ENCODE data around the gene BMP8B.
"Not testable (repeated sequence)": the region's sequence is repeated elsewhere in the genome, so short reads cannot be mapped to it uniquely, and the experiment has no call there.

Gene BMP8B

DNA sequence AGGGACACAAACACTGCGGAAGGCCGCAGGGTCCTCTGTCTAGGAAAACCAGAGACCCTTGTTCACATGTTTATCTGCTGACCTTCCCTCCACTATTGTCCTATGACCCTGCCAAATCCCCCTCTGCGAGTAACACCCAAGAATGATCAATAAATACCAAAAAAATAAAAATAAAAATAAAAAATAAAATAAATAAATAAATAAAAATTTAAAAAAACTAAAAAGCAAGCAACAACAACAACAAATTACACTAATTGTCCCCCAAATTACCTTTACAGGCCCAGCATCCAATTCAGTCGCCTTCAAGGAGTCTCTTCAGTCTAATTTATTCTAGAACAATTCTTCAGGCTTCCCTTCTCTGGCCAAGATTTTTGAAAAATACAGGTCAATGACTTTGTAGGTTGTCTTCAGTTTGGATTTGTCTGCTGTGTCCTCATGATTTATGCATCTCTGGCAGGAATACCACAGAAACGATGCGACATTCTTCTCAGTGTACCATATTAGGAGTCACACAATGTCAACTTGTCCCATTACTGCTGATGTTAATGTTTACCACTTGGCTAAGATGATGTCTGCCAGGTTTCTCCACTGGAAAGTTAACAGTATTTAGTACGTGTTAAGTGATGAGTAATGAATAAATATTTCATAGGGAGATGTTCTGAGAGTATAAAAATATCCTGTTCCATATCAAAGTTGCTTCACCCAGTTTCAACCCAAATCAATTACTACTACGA, 20.3 kb upstream of the BMP8B start:
- FAIRE-seq = no peak

DNA sequence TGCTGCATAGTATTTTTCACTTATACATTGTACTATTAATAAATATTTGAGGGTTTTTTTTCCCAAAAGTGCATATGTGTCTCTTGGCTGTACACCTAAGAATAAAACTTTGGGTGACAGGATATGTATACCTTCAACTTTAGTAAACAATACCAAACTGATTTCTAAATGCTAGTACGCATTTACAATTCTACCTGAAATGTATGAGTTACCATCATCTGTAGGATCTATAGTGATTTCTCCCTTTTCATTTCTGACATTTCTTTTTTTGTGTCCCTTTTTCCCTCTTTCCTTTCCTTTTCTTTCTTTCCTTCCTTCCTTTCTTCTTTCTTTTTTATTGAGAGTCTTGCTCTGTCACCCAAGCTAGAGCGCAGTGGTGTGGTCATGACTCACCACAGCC, 16.7 kb upstream of the BMP8B start:
- no peak for FAIRE-seq

DNA sequence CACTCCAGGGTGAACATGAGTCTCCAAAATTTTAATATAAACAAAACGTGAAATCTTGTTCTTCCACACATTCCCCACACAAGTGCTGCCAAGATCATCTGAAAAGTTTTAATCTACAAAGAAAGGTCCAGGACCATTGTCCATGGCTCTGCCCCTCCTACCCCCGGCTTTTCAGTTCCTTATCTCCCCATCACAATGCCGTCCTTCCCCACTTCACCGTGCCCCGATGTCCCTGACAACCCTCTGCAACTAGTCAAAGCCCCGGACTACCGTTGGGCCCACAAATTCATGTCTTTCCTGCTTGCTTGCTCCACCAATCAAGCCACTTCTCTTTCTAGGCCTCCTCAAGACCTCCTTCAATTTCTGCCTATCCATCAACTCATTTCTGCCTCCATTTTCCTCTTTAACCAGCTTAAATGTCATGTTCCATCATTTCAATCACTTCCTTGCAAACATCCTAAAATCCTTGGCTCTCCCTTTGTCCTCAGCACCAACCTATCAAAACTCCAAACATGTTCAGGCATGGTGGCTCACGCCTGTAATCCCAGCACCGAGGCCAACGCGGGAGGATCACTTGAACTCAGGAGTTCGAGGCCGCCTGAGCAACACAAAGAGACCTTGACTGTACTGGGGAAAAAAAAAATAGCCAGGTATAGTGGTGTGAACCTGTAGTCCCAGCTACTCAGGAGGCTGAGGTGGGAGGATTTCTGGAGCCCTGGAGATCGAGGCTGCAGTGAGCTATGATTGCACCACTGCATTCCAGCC, 14.0 kb upstream of the BMP8B start:
- no peak for FAIRE-seq

DNA sequence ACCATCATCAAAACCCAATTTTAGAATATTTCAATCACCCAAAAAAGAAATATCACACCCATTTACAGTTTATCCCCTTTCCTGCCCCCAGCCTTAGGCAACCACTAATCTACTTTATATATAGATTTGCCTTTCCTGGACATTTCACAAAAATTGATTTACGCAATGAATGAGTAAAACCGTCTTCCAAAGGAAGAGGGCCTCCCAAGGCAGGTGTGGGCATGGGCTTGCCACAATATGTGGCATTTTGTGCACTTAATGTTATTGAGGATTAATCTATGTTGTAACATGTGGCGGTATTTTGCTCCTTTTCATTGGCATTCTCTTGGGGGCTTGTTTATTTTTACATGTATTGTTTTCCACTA, 11.8 kb upstream of the BMP8B start:
- no peak for FAIRE-seq

DNA sequence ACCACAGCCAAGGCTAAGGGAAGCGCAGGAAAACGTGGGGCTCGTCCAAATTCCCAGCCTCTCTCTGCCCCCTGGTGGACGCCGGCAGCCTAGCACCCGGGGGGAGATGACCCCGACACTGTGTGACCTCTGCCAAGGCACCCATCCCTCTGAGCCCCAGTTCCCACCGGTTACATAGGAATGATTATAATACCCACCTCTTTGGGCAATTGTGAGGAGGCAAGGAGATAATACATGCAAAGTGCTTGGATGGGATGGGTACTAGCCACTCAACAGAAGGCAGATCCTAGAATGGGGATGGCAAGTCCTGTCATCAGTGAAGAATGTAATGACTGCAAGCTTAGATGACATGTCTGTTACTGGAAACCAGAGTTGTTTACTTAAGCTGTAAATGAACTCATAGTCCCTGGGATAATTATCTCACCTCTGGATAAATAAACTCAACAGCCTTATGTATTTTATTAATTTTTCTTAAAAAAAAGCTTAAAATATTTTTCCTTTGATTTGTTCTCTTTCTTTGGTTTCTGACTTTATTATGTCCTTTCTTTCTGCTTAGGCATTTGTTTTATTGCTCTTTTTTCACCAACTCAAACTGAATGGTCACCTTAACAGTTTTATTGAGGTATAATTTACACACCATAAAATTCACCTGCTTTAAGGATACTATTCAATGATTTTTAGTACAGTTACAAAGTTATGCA, 11.3 kb upstream of the BMP8B start:
- no peak for FAIRE-seq

DNA sequence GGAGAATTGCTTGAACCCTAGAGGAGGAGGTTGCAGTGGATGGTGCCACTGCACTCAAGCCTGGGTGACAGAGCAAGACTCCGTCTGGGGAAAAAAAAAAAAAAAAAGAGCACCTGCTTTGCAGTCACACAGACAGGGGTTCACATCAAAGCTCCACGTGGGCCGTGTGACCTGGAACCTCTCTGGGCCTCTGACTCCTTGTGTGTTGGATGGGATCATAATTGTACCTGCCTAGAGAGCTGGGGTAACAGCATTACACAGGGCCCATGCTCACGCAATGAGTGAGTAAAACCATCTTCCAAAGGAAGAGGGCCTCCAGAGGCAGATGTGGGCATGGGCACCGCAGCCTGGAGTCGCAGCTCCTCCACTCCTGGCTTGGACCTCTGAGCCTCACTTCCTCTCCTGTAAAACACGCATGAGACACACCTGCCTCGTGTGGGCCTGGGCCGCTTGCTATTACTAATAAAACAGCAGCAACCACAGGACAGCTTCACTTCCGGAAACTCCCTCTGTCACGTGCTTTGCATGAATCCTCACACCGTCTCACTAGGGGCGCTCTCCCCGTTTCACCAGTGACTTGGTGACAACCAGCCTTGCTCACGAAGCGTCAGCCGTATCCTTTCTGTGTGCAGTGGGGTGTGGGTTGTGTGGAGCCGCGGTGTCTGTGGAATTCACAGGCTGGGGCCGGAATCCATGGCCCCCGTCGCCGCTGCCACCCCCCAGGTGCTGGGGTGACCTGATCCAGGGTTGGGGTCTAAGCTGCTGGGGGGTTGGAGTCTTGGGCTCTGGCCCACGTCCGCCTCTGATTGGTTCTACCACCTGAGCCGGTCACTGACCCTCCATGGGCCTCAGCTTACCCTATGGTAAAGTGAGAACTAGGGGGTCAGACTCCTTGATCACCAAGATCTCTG, 10.4 kb upstream of the BMP8B start:
- FAIRE-seq = not testable (repeated sequence)

DNA sequence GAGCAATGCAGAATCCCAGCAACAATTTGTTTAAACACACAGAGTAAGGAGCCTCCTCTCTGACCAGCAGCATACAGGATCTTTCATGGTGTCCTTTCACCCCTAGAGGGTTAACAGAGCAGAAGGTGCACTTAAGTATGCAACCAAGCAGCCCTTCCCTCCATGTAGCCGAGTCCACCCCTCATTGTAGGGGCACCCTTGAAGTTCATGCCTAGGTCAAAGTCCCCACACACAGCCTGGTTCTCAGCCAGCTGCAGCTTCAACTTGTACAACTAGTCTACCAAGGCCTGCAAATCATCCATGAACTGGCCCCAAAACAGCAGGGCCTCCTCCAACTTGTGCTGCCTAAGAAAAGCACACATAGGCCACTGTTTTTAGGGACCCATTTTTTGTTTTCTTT, 7.0 kb upstream of the BMP8B start:
- FAIRE-seq = no peak

DNA sequence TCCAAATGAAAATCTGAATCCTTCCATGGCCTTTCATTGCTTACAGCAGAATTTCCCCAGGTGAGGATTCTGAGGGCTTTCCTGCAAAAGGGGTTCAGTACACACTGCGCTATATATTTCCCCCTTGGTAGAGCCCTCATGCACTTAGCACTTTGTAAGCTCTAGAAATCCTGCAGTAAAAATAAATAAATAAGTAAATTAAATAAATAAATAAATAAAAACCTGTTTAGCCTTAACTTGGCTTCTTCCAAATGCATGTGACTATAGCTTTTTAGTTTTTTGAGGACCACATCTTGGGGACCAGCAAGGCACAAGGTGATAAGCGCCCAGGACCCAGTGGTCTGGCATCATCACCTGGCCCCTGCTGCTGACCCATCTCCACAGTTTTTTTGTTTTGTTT, 3.2 kb upstream of the BMP8B start:
- FAIRE-seq = no peak

DNA sequence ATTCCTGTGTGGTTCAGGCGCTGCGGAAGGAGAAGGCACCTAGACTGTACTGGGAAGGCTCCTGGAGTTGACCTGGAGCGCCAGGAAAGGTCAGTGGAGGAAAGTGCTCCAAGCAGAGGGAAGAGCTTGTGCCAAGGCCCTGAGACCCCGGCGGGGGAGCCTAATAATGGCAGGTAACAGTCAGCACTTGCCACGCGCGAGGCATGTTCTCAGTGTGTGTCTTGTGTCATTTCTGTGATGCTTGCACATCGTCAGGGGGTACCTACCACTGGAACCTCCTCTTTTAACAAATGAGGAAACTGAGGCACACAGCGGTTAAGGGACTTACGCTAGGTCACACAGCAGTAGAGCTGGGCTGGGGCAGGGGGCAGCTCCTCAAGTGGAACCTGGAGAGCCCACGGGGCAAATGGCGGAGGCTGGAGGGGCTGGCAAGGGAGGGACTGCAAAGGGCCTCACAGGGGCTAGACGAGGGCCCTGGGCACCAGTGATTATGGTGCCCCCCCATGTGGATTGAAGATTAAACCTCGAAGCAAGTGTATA, 976 bp upstream of the BMP8B start:
- FAIRE-seq = no peak

DNA sequence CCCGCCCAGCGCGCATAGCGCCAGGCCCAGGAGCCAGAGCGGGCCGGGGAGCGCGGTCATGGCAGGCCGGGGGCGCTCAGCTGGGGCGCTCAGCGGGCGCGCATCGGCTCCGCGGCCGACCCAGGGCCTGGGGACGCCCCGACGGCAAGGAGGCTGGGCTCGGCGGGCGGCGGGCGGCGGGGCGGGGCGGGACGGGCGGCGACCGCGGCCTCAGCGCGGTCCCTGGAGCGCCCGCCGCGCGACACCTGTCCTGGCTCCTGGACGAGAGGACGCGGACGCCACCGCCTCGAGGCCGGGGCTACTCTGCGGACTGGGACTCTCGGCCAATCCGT, 273 bp downstream of the BMP8B start:
- FAIRE-seq = no peak

DNA sequence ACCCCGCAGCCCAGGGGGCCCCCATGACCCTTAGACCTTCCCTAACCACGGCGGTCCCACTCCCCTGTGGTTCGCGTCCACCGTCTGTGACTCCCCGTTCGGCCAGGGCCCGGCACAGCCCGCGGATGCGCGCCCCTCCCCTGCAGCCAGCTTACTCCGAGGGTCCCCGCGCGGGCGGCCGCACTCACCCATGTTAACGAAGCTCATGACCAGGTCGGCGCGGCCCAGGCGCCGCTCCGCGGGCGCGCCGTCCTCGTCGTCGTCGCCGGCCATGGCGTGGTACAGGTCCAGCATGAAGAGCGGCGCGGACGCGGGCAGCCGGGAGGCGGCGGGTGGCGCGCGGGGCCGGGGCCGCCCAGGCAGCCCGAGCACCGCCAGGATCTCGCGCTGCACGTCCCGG, 701 bp downstream of the BMP8B start:
- FAIRE-seq = not testable (repeated sequence)

DNA sequence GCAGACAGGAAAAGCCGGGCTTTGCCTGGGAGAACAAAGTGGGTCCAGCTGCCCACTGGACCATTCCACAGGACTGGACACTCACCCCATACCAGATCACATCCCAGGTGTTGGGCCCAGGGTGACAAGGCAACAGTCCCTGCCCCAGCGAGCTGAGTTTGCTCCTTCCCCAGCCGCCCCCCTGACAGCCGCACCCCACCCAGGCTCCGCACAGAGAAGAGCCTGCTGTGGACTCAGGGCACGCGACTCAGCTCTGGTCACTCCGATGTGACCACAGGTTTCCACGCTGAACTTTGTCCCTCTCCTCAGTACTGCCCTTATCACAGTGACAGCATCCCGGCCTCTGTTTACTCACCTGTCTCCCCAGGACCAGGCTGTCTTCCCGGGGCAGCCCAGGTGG, 1.2 kb downstream of the BMP8B start:
- FAIRE-seq = no peak

DNA sequence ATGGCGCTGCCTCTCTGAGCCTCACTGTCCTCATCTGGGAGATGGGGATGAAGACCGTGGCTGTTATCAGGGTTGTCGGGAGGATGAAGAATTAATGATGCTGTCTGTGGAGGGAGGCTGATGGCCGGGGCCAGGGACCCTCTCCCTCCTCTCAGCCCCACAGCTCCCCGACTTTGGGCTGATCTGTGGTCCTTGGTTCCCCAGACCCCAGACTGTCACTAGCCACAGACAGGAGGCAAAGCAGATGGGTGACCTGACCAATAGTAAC, 1.6 kb downstream of the BMP8B start:
- FAIRE-seq = not testable (repeated sequence)

DNA sequence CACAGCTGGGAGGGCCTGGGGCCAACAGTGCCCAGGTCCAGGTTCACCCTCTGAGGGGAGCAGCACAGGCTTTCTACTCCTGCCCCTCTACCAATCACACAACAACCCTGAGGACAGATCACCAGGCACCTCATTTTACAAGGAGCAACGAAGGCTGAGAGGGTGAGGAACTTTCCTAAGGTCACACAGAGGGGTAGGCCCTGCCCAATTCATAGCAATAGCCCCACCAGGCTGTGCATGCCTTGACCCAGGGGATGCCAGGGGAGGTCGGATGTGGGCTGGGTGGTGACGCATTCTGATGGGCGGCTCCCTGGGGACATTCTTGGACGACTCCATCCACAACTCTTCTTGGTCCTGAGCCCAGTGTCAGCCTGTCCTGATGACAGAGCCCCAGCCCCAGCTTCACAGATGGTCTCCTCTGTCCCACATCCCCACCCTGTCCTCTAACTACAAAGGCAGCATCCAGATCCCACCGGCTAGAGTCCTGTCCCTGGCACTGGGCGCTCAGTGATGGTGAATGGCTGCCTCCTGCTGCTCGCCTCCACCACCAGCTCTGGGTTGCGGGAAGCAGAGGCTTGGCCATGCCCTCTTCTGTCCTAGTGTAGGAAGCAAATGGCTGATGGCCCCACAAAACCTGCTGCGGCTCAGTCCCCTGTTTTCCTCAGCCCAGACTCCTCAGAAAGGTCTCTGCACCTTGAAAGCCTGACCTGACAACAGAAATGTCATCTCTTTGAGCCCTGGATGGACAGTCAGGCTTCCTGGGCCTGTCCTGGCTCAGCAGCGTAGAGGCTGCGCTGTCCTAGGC, 2.2 kb downstream of the BMP8B start:
- FAIRE-seq = not testable (repeated sequence)

DNA sequence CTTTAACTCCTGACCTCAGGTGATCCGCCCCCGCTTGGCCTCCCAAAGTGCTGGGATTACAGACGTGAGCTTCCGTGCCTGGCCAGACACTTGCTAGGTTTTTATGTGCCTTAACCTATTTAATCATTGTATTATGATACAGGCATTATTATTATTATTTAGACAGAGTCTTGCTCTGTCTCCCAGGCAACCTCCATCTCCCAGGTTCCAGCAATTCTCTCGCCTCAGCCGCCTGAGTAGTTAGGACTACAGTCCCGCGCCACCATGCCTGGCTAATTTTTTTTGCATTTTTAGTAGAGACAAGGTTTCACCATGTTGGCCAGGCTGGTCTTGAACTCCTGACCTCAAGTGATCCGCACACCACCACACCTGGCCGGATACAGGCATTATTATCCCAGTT, 6.0 kb downstream of the BMP8B start:
- not testable (repeated sequence) for FAIRE-seq

DNA sequence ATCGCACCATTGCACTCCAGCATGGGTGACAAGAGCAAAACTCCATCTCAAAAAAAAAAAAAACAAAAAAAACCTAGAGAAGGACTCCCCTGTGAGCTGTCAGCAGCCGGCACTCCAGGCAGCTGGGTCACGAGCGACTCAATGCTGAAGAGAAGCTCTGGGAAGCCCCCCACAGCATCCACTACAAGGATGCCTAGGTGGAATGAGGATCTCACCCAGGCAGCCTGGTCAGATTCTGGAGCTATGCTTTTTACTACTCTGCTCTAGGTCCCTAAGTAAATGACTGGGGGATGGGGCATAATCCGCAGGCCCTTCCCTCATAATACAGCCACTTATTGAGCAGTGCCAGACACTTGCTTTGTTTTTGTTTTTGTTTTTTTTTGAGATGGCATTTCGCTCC, 6.6 kb downstream of the BMP8B start:
- FAIRE-seq = no peak

DNA sequence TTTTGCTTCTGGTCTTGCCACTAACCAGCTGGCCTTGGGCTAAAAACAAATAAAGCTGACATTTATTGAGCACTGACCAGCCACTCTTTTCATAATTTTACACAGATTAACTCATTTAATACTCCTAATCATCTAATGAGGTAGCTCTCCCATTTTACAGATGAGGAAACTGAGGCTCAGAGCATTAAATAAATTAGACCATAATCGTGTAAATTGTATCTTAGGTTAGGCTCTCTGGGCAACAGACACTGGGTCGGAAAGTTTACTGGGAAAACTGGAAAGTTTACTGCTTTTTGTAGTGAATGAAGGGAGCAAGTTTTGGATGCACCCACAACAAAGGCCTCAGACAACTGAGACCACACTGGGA, 7.3 kb downstream of the BMP8B start:
- no peak for FAIRE-seq

DNA sequence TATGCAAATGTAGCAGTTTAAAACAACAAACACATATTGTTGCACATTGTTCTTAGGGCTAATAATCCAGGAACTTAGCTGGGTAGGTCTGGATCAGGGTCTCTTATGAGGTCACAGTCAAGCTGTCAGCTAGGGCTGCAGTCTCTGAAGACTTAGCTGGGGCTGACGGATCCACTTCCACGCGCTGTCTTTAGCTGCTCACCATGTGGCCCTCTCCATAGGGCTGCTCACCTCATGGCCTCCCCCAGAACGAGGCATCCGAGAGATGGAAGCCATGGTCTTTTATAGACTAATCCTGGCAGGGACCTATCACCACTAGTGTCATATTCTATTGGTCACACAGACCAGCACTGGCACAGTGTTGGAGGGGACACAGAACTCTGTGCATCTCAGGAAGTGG, 8.8 kb downstream of the BMP8B start:
- no peak for FAIRE-seq

DNA sequence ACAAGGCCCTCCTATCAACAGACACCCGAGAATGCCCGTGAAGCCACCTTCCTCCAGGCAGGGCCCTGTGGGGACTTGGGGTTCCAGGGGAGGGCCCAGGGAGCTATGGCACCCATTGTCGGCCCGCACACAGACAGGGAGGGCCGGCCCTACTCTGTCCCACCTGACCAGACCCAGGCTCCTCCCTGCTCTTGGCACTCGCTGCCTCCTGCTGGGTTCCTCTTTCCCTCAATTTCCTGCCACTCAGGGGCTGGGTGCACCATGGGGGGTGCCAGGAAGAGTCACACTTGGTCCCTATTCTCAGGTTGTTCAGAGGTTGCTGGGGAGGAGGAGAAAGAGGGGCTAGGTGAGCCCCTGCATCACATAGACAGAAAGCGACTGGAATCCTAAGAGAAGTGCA, 9.5 kb downstream of the BMP8B start:
- no peak for FAIRE-seq

DNA sequence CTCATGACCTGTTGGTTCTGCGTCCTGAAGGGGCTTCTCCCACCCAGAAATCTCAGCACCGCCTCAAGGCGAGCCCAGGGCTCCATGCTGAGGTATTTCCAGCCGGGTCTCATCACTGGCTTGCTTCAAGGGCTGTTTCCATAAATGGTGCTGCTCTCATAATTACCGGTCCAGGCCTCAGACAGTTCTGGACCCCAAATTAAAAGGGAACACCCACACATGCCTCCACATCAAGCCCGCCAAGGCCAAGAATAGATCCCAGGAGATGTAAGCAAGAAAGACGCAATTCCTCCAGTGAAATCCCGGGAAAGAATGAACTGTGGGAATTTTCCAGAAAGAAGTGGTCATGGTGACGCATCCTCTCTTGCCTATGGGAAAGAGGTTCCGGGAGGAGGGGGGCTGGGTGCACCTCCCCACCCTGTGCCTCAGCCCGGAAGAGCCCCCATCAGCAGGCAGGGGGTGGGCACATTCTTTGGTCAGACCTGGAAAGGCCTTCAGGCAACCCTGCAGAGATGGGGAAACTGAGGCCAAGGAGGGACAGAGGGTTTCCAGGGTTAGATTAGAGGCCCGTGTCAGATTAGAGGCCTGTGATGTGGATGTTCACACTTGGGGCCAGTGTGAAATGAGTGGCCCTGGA, 10.1 kb downstream of the BMP8B start:
- not testable (repeated sequence) for FAIRE-seq

DNA sequence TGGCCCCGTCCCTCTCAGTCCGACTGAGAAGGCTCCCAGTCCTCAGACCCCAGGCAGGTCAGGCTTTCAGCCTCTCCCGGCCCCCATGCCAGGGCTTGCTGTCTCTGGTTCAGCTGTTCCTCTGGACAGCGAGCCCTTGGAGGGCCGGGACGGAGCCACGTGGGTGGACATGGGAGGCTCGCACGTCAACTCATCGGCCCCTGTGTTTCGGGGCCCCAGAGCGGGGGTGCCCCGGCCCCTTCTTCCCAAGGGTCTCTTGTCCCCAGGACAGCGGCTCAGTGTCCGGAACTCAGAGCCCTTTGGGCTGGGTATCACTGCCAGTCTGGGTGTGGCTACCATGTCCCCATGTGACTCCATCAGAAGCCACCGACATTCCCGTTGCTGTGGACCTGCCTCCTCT, 10.8 kb downstream of the BMP8B start:
- FAIRE-seq = not testable (repeated sequence)

DNA sequence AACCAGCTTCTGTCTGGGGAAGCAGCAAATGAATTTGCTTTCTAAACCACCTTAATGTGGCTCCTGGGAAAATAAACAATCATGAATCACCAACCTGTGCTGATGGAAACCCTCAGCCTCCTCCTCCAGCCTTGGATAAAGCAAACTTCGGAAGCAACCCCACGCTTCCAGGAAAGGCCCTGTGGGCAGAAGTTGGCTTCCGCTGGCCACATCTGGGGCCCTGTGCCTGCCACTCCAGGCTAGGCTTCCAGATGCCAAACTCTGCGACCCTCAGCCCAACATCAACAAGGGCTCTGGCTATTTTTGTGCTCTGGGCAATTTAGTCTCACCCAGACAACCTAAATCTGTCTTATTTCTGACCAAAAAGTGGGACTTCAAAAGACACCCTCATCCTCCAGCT, 11.4 kb downstream of the BMP8B start:
- no peak for FAIRE-seq
